ENCODE measurements around the gene TLX2. TPM values are rescaled to one million over a fixed set of nuclear protein-coding genes. Genes with fewer than 3 reads are reported as not detected.
A peak's percentile ranks its signal among the peaks of the same experiment; 100 is the strongest.

The TLX2 gene
- total RNA-seq, 2 donors from 2014 or later, result 0.12 to 0.40 TPM

DNA sequence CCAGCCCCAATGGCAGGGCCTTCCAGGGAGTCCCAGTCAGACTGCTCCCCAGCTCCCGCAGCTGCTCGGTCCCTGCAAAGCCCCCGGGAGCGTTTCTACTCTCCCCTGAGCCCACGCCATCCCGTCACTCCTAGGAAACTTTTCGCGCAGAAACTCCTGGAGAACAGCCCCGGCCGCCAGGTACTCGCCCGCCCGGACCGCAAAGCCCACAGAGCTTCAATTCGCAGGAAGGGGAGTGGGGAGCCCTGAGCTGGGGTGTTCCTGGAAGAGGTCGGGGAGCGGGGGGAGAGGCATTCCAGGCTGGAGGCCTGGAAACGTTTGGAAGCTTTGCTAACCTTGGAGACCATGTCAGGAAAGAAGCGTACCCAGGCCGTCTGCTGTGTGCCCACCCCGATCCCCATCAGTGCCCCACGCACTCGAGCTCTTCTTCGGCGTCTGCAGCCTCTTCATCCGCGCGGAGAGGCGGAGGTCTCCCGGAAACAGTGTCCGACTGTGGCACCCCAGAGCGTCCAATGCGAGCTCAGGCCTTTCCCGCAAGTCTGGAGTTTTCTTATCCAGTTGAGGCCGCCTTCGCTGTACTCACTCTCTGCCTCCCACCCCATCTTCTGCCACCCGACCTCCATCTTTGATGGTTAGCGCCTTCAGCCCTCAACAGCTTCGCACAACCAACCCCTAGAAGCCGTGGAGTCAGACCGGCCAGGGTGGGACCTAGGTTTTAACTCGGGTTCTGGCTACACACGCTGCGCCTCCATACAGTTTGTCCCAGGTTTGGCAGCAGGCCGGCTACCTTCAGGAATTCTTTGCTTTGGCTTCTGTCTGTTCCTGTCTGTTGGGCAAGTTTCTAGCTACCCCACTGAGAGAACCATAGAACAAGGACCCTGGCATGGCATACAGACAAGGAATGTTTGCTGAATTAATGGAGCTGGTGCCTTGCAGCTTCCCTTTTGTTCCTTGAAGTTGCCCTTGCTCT, 10.5 kb upstream of the TLX2 start:
- intact Hi-C loops (cut with DNase I), result no loop called here
- peaks cover 3% of the 10 kb centered on the region for H3K36me3 ChIP-seq
- peak overlapping the region; percentile 70 to 96 for H3K9ac ChIP-seq (ENCODE audit: low read depth in 2 of 2, low read length in 2 of 2)
- TF ChIP-seq, protein P1, sequence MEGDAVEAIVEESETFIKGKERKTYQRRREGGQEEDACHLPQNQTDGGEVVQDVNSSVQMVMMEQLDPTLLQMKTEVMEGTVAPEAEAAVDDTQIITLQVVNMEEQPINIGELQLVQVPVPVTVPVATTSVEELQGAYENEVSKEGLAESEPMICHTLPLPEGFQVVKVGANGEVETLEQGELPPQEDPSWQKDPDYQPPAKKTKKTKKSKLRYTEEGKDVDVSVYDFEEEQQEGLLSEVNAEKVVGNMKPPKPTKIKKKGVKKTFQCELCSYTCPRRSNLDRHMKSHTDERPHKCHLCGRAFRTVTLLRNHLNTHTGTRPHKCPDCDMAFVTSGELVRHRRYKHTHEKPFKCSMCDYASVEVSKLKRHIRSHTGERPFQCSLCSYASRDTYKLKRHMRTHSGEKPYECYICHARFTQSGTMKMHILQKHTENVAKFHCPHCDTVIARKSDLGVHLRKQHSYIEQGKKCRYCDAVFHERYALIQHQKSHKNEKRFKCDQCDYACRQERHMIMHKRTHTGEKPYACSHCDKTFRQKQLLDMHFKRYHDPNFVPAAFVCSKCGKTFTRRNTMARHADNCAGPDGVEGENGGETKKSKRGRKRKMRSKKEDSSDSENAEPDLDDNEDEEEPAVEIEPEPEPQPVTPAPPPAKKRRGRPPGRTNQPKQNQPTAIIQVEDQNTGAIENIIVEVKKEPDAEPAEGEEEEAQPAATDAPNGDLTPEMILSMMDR (IDR thresholded peaks at IDR 0.05), result no peak
- no peaks in the 10 kb centered on the region for H3K9me3 ChIP-seq
- no peak for DNase-seq
- H3K4me3 ChIP-seq, result peak overlapping the region; percentile 52
- H3K27me3 ChIP-seq, result peaks cover 14% of the 10 kb centered on the region
- peaks cover 19% of the 10 kb centered on the region for H3K4me1 ChIP-seq
- peak overlapping the region; percentile 78 for H3K27ac ChIP-seq

DNA sequence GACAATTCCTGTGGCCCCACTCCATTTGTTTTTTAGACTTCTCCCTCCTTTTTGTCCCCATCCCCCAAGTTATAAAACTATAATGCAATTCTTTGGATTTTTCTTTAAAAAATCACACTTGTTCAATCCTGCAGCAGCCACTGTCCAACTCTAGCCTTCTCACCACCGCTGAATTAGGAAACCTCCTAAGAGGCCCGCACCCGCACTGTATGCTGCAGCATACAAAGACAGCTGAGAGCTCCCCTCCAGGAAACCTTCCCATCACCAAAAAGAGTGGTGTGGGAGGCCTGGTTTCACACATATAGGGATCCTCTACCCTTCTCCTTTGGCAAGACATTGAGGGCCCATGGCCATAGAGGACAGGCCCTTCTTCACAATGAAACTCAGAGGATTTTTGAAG, 9.7 kb upstream of the TLX2 start:
- H3K27ac ChIP-seq, result no peak overlapping the region
- no peak for DNase-seq
- peaks cover 13% of the 10 kb centered on the region for H3K4me1 ChIP-seq
- no peak overlapping the region for H3K4me3 ChIP-seq
- TF ChIP-seq, protein P1 (IDR thresholded peaks at IDR 0.05), result no peak
- no peak overlapping the region for H3K9ac ChIP-seq (ENCODE audit: low read depth in 2 of 2, low read length in 2 of 2)
- intact Hi-C loops (cut with DNase I), result no loop called here
- H3K9me3 ChIP-seq, result no peaks in the 10 kb centered on the region
- H3K27me3 ChIP-seq, result peaks cover 6% of the 10 kb centered on the region
- peaks cover 3% of the 10 kb centered on the region for H3K36me3 ChIP-seq

DNA sequence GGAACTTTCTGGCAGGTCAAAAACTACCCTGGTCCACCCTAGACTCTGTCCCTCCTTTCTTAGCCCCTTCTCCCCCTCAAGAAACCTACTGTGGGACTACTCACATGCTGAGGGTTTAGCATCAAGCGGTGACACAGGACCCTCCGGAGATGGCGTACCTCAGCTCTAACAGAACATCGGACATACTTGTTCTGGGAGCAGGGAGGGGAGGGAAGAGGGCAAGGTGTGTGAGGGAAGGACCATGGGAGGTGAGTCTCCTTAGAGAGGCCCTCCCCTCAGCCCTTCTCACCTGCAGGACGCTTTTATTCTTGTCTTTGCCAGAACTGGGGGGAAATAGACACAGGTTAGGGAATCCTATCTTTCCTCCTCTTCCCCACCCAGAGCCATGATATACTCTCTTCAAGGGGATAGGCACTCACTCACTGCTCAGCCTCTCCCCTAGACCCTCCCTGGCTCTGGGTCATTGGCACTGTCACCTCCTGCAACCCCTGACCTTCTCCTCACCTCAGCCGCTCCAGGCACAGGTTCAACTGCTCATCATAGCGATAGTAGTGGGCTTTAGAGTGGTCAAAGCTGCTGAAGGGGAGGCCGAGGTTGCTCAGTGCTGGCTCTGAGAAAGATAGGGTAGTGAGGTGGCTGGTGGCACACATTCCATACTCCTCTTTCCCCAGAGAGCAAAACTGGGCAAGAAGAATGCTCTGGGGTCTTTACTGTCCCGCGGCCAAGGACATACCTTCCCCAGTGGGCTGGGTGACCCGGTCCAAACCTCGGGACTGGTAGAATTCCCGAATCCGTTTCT, 8.6 kb upstream of the TLX2 start:
- Histone ChIP-seq H3K36me3 (peaks cover 3% of the 10 kb centered on the region), H3K9ac (ENCODE audit: low read depth in 2 of 2, low read length in 2 of 2) (peak overlapping the region in 1 of 2 donors; percentile 34), H3K9me3 (no peaks in the 10 kb centered on the region), H3K27ac (no peak overlapping the region), H3K4me1 (peaks cover 12% of the 10 kb centered on the region), H3K4me3 (no peak overlapping the region), H3K27me3 (peaks cover 7% of the 10 kb centered on the region)
- no peak for DNase-seq
- intact Hi-C loops (cut with DNase I), result no loop called here
- TF ChIP-seq, protein P1 (IDR thresholded peaks at IDR 0.05), result no peak

DNA sequence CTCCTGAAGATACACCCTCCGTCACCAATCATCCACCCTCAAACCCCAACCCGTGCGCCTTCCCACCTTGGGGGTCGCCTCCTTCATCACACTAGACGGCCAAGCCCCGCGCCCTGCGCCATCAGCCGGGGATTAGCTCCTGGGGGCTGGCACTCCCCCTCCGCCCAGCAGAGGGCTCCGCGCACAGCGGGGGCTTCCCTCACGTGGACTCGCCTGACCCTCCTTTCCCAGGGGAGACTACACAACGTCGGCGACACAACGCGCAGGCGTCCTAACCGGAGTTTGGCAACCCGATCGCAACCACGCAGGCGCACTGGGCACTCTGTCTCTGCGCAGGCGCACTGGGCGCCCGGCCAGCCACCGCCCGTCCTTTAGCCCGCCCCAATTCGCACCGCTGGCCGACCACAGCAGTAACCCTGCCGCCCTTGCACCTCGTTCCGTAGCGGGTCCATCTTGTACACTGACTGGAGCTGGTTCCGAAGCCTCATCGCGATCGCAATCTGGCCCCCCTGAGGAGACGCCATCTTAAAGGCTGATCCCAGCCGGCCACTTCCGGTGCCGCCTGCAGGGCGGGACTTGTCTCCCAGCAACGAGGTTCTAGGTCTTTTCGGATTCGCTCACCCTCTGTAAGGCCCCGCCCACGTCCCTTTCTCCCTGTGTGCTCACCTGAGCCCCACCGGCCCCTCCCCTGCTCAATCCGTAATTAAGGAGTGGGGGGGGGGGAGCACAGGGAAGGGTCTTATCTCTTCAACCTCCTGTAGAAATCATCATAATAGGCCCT, 6.9 kb upstream of the TLX2 start, which contains the start of gene PCGF1:
TSS of gene PCGF1 (minus strand) at position 551 of the 781 bp plus-strand sequence. CDS start at position 524, 27 bp downstream.
- Histone ChIP-seq H3K9me3 (no peaks in the 10 kb centered on the region), H3K27me3 (peaks cover 23% of the 10 kb centered on the region), H3K4me3 (peak within 1 kb of the TSS; percentile 68), H3K36me3 (peaks cover 3% of the 10 kb centered on the region), H3K4me1 (peaks cover 12% of the 10 kb centered on the region), H3K27ac (peak within 1 kb of the TSS; percentile 96), H3K9ac (ENCODE audit: low read depth in 2 of 2, low read length in 2 of 2) (peak within 1 kb of the TSS; percentile 90 to 94)
- intact Hi-C loops (cut with DNase I), result no loop called here
- TF ChIP-seq, protein P1 (IDR thresholded peaks at IDR 0.05), result no peak
- peak; percentile 100 for DNase-seq
